ENCODE data around the gene IRF3.
A peak's percentile ranks its signal among the peaks of the same experiment; 100 is the strongest.

The IRF3 gene

GRCh38 chr19:49665351-49666119 is at the start of gene IRF3, which contains the start of gene BCL2L12:
Gene IRF3 (minus strand): TSS chr19:49665857. CDS start chr19:49664838, 1,019 bp downstream.
Gene BCL2L12 (plus strand): TSS chr19:49665933. CDS start chr19:49666693, 760 bp downstream.
- peak; percentile 99 for DNase-seq

- no peak for DNase-seq
Measured at GRCh38 chr19:49713236-49713845, 47.7 kb upstream of the IRF3 start.

GRCh38 chr19:49712397-49712859 is 46.8 kb upstream of the IRF3 start:
- no peak for DNase-seq

GRCh38 chr19:49710372-49710951 is 44.8 kb upstream of the IRF3 start:
- DNase-seq, result no peak

GRCh38 chr19:49705919-49706318 is 40.3 kb upstream of the IRF3 start:
- no peak for DNase-seq

GRCh38 chr19:49704888-49705642 is 39.4 kb upstream of the IRF3 start:
- DNase-seq, result no peak

GRCh38 chr19:49701271-49701786 is 35.7 kb upstream of the IRF3 start:
- no peak for DNase-seq

- DNase-seq, result no peak
Measured at GRCh38 chr19:49700563-49700962, 34.9 kb upstream of the IRF3 start.

GRCh38 chr19:49699364-49699763 is 33.7 kb upstream of the IRF3 start:
- no peak for DNase-seq

- DNase-seq, result no peak
Measured at GRCh38 chr19:49696865-49697264, 31.2 kb upstream of the IRF3 start.

GRCh38 chr19:49696115-49696514 is 30.5 kb upstream of the IRF3 start:
- DNase-seq, result no peak

GRCh38 chr19:49692147-49692506 is 26.5 kb upstream of the IRF3 start:
- DNase-seq, result no peak

GRCh38 chr19:49691243-49692146 is 25.8 kb upstream of the IRF3 start:
- peak; percentile 58 for DNase-seq

GRCh38 chr19:49690656-49691242 is 25.1 kb upstream of the IRF3 start, which contains the start of gene CPT1C:
Gene CPT1C (plus strand): TSS chr19:49691116. CDS start chr19:49692253, 1,137 bp downstream.
- DNase-seq, result no peak

GRCh38 chr19:49690079-49690655 is 24.5 kb upstream of the IRF3 start:
- DNase-seq, result no peak

GRCh38 chr19:49689133-49690078 is 23.7 kb upstream of the IRF3 start, which contains the start of gene ADM5:
Gene ADM5 (plus strand): TSS chr19:49689594. CDS start chr19:49689838, 244 bp downstream.
- no peak for DNase-seq

GRCh38 chr19:49688531-49689132 is 23.0 kb upstream of the IRF3 start:
- no peak for DNase-seq

GRCh38 chr19:49687566-49688316 is 22.1 kb upstream of the IRF3 start:
- DNase-seq, result peak; percentile 70
